PC-3 (cell line): ENCODE measurements around the gene ZNF296. TPM values are rescaled to one million over a fixed set of nuclear protein-coding genes. Genes with fewer than 3 reads are reported as not detected.

ENCODE experiments used
- ATAC-seq: fragments of 200-7000 bp; cut with Tn5 transposase; 2 replicates; pipeline ENCODE4 v1.9.1; 2020; ENCODE audit warnings: mild to moderate bottlenecking, moderate library complexity
- BruUV-seq: library from RNA; stranded (reverse); fragments of 400-500 nt; replicated peaks from 2 replicates; lab custom pipeline; 2021; lab: Mats Ljungman, UMichigan
- CTCF ChIA-PET: fragments of 300-600 bp; sonication (Branson Sonifier 250); formaldehyde crosslinking; loops from one replicate; lab custom pipeline; 2022; ENCODE audit warnings: antibody characterized with exemption; lab: Charles Lee
- POLR2A ChIA-PET: fragments of 300-600 bp; sonication (Branson Sonifier 250); formaldehyde crosslinking; loops from one replicate; lab custom pipeline; 2022; ENCODE audit warnings: antibody characterized with exemption; ENCODE audit not compliant: unreplicated experiment; lab: Charles Lee
- DNase-seq: peaks from one replicate; pipeline ENCODE4 v3.0.0-alpha.2; 2015
- H2AFZ ChIP-seq: fragments of 300-600 bp; sonication (generic); 2 replicates; pipeline ENCODE4 v1.6.0; 2016; ENCODE audit warnings: antibody characterized with exemption, low read length
- H3F3A ChIP-seq: fragments of 300-600 bp; sonication (generic); one replicate; pipeline ENCODE4 v1.6.0; 2017; ENCODE audit warnings: antibody characterized with exemption, low read length, control low read depth, mild to moderate bottlenecking; ENCODE audit not compliant: unreplicated experiment
- H3K27ac ChIP-seq: fragments of 300-600 bp; sonication (generic); 2 replicates; pipeline ENCODE4 v1.5.1; 2016; ENCODE audit warnings: mild to moderate bottlenecking, low read length
- H3K27me3 ChIP-seq: fragments of 300-600 bp; sonication (generic); 2 replicates; pipeline ENCODE4 v1.6.1; 2016; ENCODE audit warnings: low read length, mixed read lengths
- H3K36me3 ChIP-seq: fragments of 300-600 bp; sonication (generic); 2 replicates; pipeline ENCODE4 v1.6.1; 2016; ENCODE audit warnings: low read depth, mixed run types, low read length, mixed read lengths
- H3K4me1 ChIP-seq: fragments of 300-600 bp; sonication (generic); 2 replicates; pipeline ENCODE4 v1.5.1; 2016; ENCODE audit warnings: low read length; ENCODE audit not compliant: insufficient read depth
- H3K4me2 ChIP-seq: fragments of 300-600 bp; sonication (generic); 2 replicates; pipeline ENCODE4 v1.6.0; 2016; ENCODE audit warnings: low read length
- H3K4me3 ChIP-seq: fragments of 300-600 bp; sonication (generic); 2 replicates; pipeline ENCODE4 v1.5.1; 2016; ENCODE audit warnings: mild to moderate bottlenecking, low read length, mixed read lengths
- H3K79me2 ChIP-seq: fragments of 300-600 bp; sonication (generic); 2 replicates; pipeline ENCODE4 v1.6.1; 2017; ENCODE audit warnings: low read length, mixed read lengths
- H3K9ac ChIP-seq: fragments of 300-600 bp; sonication (generic); 2 replicates; pipeline ENCODE4 v1.6.0; 2016; ENCODE audit warnings: mild to moderate bottlenecking, low read length
- H3K9me2 ChIP-seq: fragments of 300-600 bp; sonication (generic); replicated peaks from 2 replicates; pipeline ENCODE4 v1.6.1; 2016; ENCODE audit warnings: mixed run types, low read length, mixed read lengths
- H3K9me3 ChIP-seq: fragments of 300-600 bp; sonication (generic); 2 replicates; pipeline ENCODE4 v1.6.1; 2016; ENCODE audit warnings: low read length, mixed read lengths
- H4K20me1 ChIP-seq: fragments of 300-600 bp; sonication (generic); 2 replicates; pipeline ENCODE4 v1.6.1; 2016; ENCODE audit warnings: low read length, mixed read lengths
- CTCF ChIP-seq: fragments of 300-600 bp; sonication (generic); conservative IDR thresholded peaks from 2 replicates; pipeline ENCODE4 v1.5.1; 2017; ENCODE audit warnings: antibody characterized with exemption, low read depth, mild to moderate bottlenecking, low read length
- EZH2 ChIP-seq: fragments of 300-600 bp; sonication (generic); IDR thresholded peaks from one replicate; pipeline ENCODE4 v1.6.1; 2017; ENCODE audit warnings: antibody characterized with exemption, mild to moderate bottlenecking, low read length; ENCODE audit not compliant: unreplicated experiment
- EZH2phosphoT487 ChIP-seq: fragments of 300-600 bp; sonication (generic); IDR thresholded peaks from 2 replicates; pipeline ENCODE4 v1.6.1; 2018; ENCODE audit warnings: mild to moderate bottlenecking, antibody characterized with exemption, low read length, borderline replicate concordance
- intact Hi-C: fragments of 100-400 bp; cut with micrococcal nuclease; formaldehyde crosslinking; loops from 2 replicates; pipeline ENCODE4 v1.9.0; 2023
- total RNA-seq: library from RNA; depleted of rRNA; stranded (reverse); fragments of >200 nt; gene quantifications from 2 replicates; pipeline ENCODE4 v1.2.3, GENCODE V29; 2014

The ZNF296 gene
- total RNA-seq, 1 experiment from 2014 or later = 2.4 TPM

GRCh38 chr19:45097450-45097775, 21.1 kb upstream of the ZNF296 start:
- peak overlapping the region; percentile 91 for H3K27ac ChIP-seq
- peaks cover 27% of the 10 kb centered on the region for H3K4me1 ChIP-seq
- no peak overlapping the region for H3K4me2 ChIP-seq
- H3K36me3 ChIP-seq = no peaks in the 10 kb centered on the region
- no peak overlapping the region for H3K9ac ChIP-seq
- DNase-seq = no peak
- TF ChIP-seq EZH2phosphoT487 = no peak
- no peak for TF ChIP-seq EZH2
- no peak for TF ChIP-seq CTCF
- intact Hi-C loops = loop anchor here (10.0 kb wide), 1 partner anchor 237 kb away; no protein-coding TSS in a partner anchor
- CTCF ChIA-PET = no interaction called here
- no peak overlapping the region for H3K4me3 ChIP-seq
- no peaks in the 10 kb centered on the region for H3F3A ChIP-seq
- no peaks in the 10 kb centered on the region for H3K27me3 ChIP-seq
- no TSS peak for BruUV-seq
- peaks cover 96% of the 10 kb centered on the region for H3K79me2 ChIP-seq
- no peak overlapping the region for H2AFZ ChIP-seq
- ATAC-seq = no peak
- H3K9me3 ChIP-seq = no peaks in the 10 kb centered on the region
- no peaks in the 10 kb centered on the region for H3K9me2 ChIP-seq
- POLR2A ChIA-PET = no interaction called here
- peaks cover 10% of the 10 kb centered on the region; the same call in 1 of the 2 replicates for H4K20me1 ChIP-seq

GRCh38 chr19:45096700-45097099, 20.4 kb upstream of the ZNF296 start:
- Histone ChIP-seq H4K20me1 (peaks cover 10% of the 10 kb centered on the region; the same call in 1 of the 2 replicates), H3K4me1 (peaks cover 31% of the 10 kb centered on the region), H3K9ac (no peak overlapping the region), H3K27ac (no peak overlapping the region), H3F3A (no peaks in the 10 kb centered on the region), H3K27me3 (no peaks in the 10 kb centered on the region), H3K79me2 (peaks cover 89% of the 10 kb centered on the region), H3K9me2 (no peaks in the 10 kb centered on the region), H3K9me3 (no peaks in the 10 kb centered on the region), H3K4me3 (no peak overlapping the region), H2AFZ (no peak overlapping the region), H3K4me2 (peak overlapping the region; percentile 28; the same call in 1 of the 2 replicates), H3K36me3 (no peaks in the 10 kb centered on the region)
- no peak for ATAC-seq
- ChIA-PET CTCF (no interaction called here), POLR2A (no interaction called here)
- BruUV-seq = no TSS peak
- no peak for TF ChIP-seq CTCF
- no peak for TF ChIP-seq EZH2
- no peak for TF ChIP-seq EZH2phosphoT487
- no peak for DNase-seq
- intact Hi-C loops = loop anchor here (10.0 kb wide), 1 partner anchor 238 kb away; no protein-coding TSS in a partner anchor
